Keratinocyte (primary cell): Measurements from ENCODE around the gene INCA1.

ENCODE experiments used
- EZH2 ChIP-seq: IDR thresholded peaks from one replicate; pipeline ENCODE4 v1.6.1; 2012; ENCODE audit warnings: inconsistent platforms, mild to moderate bottlenecking, low read length, moderate library complexity
- TF ChIP-seq, protein P1 (sequence below), 3 experiments: IDR thresholded peaks in 1 of 3; conservative IDR thresholded peaks in 1 of 3; optimal IDR thresholded peaks in 1 of 3; 2 replicates in 2 of 3; 3 replicates in 1 of 3; pipeline versions ENCODE3 to v1.5.1; 2011; ENCODE audit warnings: low read length in 3 of 3, mild to moderate bottlenecking in 3 of 3, moderate library complexity in 2 of 3, control low read depth in 1 of 3, inconsistent platforms in 1 of 3; ENCODE audit not compliant: insufficient read depth in 2 of 3; ENCODE audit errors: extremely low read depth in 1 of 3

DNA sequence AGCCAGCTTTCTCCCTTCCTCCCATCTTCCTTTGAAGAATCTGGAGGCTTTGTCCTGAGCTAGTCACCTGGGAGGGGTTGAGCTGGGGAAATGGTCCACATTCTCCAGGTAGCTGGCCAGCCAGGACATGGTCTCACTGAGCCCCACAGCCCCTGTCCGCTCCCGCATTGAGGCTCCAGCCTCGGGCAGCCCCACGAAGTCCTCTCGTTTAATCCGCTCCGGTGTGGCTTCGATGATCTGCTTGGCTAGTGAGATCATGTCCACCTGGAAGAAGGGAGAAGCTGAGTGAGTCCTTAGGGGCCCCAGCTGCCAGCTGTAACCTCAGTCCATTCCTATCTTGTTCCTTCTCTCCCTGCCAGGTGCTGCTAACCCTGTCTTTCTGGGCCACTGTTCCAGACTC, 27.0 kb downstream of the INCA1 start:
- TF ChIP-seq, protein P1, sequence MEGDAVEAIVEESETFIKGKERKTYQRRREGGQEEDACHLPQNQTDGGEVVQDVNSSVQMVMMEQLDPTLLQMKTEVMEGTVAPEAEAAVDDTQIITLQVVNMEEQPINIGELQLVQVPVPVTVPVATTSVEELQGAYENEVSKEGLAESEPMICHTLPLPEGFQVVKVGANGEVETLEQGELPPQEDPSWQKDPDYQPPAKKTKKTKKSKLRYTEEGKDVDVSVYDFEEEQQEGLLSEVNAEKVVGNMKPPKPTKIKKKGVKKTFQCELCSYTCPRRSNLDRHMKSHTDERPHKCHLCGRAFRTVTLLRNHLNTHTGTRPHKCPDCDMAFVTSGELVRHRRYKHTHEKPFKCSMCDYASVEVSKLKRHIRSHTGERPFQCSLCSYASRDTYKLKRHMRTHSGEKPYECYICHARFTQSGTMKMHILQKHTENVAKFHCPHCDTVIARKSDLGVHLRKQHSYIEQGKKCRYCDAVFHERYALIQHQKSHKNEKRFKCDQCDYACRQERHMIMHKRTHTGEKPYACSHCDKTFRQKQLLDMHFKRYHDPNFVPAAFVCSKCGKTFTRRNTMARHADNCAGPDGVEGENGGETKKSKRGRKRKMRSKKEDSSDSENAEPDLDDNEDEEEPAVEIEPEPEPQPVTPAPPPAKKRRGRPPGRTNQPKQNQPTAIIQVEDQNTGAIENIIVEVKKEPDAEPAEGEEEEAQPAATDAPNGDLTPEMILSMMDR (optimal IDR thresholded peaks at IDR 0.05 in 1 of 3, IDR thresholded peaks at IDR 0.05 in 1 of 3, conservative IDR thresholded peaks at IDR 0.05 in 1 of 3; ENCODE audit: extremely low read depth in 1 of 3, insufficient read depth in 2 of 3, low read length in 3 of 3), result no peak
- no peak for TF ChIP-seq EZH2
